ENCODE data around the gene MMP23B.
"Not testable (repeated sequence)": the region's sequence is repeated elsewhere in the genome, so short reads cannot be mapped to it uniquely, and the experiment has no call there.

The MMP23B gene

GRCh38 chr1:1631782-1632420, at the start of gene MMP23B:
Gene MMP23B, plus strand, starts transcription at chr1:1632173. Its CDS starts 46 bp downstream, at chr1:1632219.
- DNase-seq (ENCODE audit: low read depth in 2 of 3, low spot score in 1 of 3): no peak

- DNase-seq (ENCODE audit: low read depth in 2 of 3, low spot score in 1 of 3): no peak
Observed at GRCh38 chr1:1582585-1583346, 49.2 kb upstream of the MMP23B start.

- no peak for DNase-seq (ENCODE audit: low read depth in 2 of 3, low spot score in 1 of 3)
Observed at GRCh38 chr1:1583347-1584010, 48.5 kb upstream of the MMP23B start.

GRCh38 chr1:1591452-1591851, 40.5 kb upstream of the MMP23B start:
- no peak for DNase-seq (ENCODE audit: low read depth in 2 of 3, low spot score in 1 of 3)

GRCh38 chr1:1593834-1594601, 38.0 kb upstream of the MMP23B start:
- DNase-seq (ENCODE audit: low read depth in 2 of 3, low spot score in 1 of 3): no peak

- no peak for DNase-seq (ENCODE audit: low read depth in 2 of 3, low spot score in 1 of 3)
Observed at GRCh38 chr1:1594602-1595260, 37.2 kb upstream of the MMP23B start.

- DNase-seq (ENCODE audit: low read depth in 2 of 3, low spot score in 1 of 3): not testable (repeated sequence)
Observed at GRCh38 chr1:1595341-1595740, 36.6 kb upstream of the MMP23B start.

GRCh38 chr1:1596493-1597274, 35.3 kb upstream of the MMP23B start:
- DNase-seq (ENCODE audit: low read depth in 2 of 3, low spot score in 1 of 3): no peak

GRCh38 chr1:1597275-1597930, 34.6 kb upstream of the MMP23B start:
- DNase-seq (ENCODE audit: low read depth in 2 of 3, low spot score in 1 of 3): no peak

GRCh38 chr1:1598051-1598719, 33.8 kb upstream of the MMP23B start:
- no peak for DNase-seq (ENCODE audit: low read depth in 2 of 3, low spot score in 1 of 3)

- DNase-seq (ENCODE audit: low read depth in 2 of 3, low spot score in 1 of 3): no peak
Observed at GRCh38 chr1:1598720-1599029, 33.3 kb upstream of the MMP23B start.

- no peak for DNase-seq (ENCODE audit: low read depth in 2 of 3, low spot score in 1 of 3)
Observed at GRCh38 chr1:1599030-1599934, 32.7 kb upstream of the MMP23B start.

- DNase-seq (ENCODE audit: low read depth in 2 of 3, low spot score in 1 of 3): no peak
Observed at GRCh38 chr1:1599935-1600860, 31.8 kb upstream of the MMP23B start, which contains the start of gene FNDC10. Gene FNDC10, minus strand, starts transcription at chr1:1600135. Its CDS starts 120 bp downstream, at chr1:1600015.

- DNase-seq (ENCODE audit: low read depth in 2 of 3, low spot score in 1 of 3): no peak
Observed at GRCh38 chr1:1600861-1601563, 31.0 kb upstream of the MMP23B start.

- DNase-seq (ENCODE audit: low read depth in 2 of 3, low spot score in 1 of 3): no peak
Observed at GRCh38 chr1:1601564-1602303, 30.2 kb upstream of the MMP23B start.
